K562 (cell line): ENCODE measurements around the gene SPAG4. TPM values are rescaled to one million over a fixed set of nuclear protein-coding genes. Genes with fewer than 3 reads are reported as not detected.
A peak's percentile ranks its signal among the peaks of the same experiment; 100 is the strongest.

Experiments
- ATAC-seq: fragments of 200-7000 bp; cut with Tn5 transposase; 3 replicates; pipeline ENCODE4 v1.9.1; 2020; ENCODE audit warnings: moderate library complexity
- BruUV-seq: library from RNA; stranded (reverse); fragments of 400-500 nt; replicated peaks from 2 replicates; lab custom pipeline; 2021; lab: Mats Ljungman, UMichigan
- CTCF ChIA-PET: fragments of 300-600 bp; formaldehyde crosslinking; extraction: SDS; loops from one replicate; lab custom pipeline; 2021; ENCODE audit warnings: low intra/inter-chr PET ratio; lab: Yijun Ruan, JAX
- POLR2A ChIA-PET: fragments of 300-600, 350-650 bp; sonication (Branson Sonifier 250); formaldehyde crosslinking; extraction: SDS; loops from one replicate; lab custom pipeline; 2021; ENCODE audit warnings: antibody characterized with exemption, inconsistent platforms; lab: Yijun Ruan, JAX
- DNase-seq, 4 experiments: peaks; one replicate each; pipeline versions ENCODE4 v3.0.0 to v3.0.0-alpha.2; 2011 to 2018; ENCODE audit warnings: low spot score in 3 of 4, mixed read lengths in 3 of 4; ENCODE audit errors: extremely low read depth in 1 of 4
- FAIRE-seq: peaks from 2 replicates; lab custom pipeline; 2011; peaks lifted over from hg19 to GRCh38; lab: Jason Lieb, UNC
- H2AFZ ChIP-seq: 2 replicates; pipeline ENCODE4 v1.6.0; 2011; ENCODE audit warnings: low read depth, low read length, control low read depth, inconsistent platforms
- H3K27ac ChIP-seq: fragments of 200-600 bp; 3 replicates; pipeline ENCODE4 v1.8.0; 2011; ENCODE audit warnings: low read depth, mild to moderate bottlenecking, control low read depth, inconsistent platforms, low read length, moderate library complexity, mixed read lengths; ENCODE audit errors: extremely low read depth
- H3K27me3 ChIP-seq, 2 experiments: fragments of 300-600 bp in 1 of 2; 2 replicates in 1 of 2; 3 replicates in 1 of 2; pipeline versions ENCODE4 v1.6.0 to v1.8.0; 2011; ENCODE audit warnings: inconsistent platforms in 2 of 2, low read length in 2 of 2, mild to moderate bottlenecking in 1 of 2, mixed read lengths in 1 of 2, moderate library complexity in 1 of 2; ENCODE audit not compliant: control insufficient read depth in 2 of 2, insufficient read depth in 2 of 2
- H3K36me3 ChIP-seq: fragments of 300-600 bp; 3 replicates; pipeline ENCODE4 v1.8.0; 2011; ENCODE audit warnings: mild to moderate bottlenecking, low read length, inconsistent platforms; ENCODE audit not compliant: control insufficient read depth, insufficient read depth
- H3K4me1 ChIP-seq, 2 experiments: fragments of 200-600 bp in 1 of 2; replicated peaks in 1 of 2; 2 replicates in 1 of 2; 3 replicates in 1 of 2; pipeline versions ENCODE4 v1.5.1 to v1.8.0; 2011; ENCODE audit warnings: inconsistent platforms in 2 of 2, low read length in 2 of 2, mild to moderate bottlenecking in 1 of 2, mixed read lengths in 1 of 2, moderate library complexity in 1 of 2; ENCODE audit not compliant: control insufficient read depth in 2 of 2, insufficient read depth in 2 of 2
- H3K4me2 ChIP-seq: 2 replicates; pipeline ENCODE4 v1.6.1; 2011; ENCODE audit warnings: low read length, control low read depth, inconsistent platforms, mixed read lengths; ENCODE audit not compliant: insufficient read depth
- H3K4me3 ChIP-seq: fragments of 200-600 bp; sonication (generic), shearing (Covaris generic); 2 replicates; pipeline ENCODE4 v1.5.1; 2016; ENCODE audit warnings: control low read depth, inconsistent platforms
- H3K79me2 ChIP-seq: fragments of 200-600 bp; 3 replicates; pipeline ENCODE4 v1.8.0; 2011; ENCODE audit warnings: low read length, inconsistent platforms; ENCODE audit not compliant: control insufficient read depth, insufficient read depth
- H3K9ac ChIP-seq, 2 experiments: 2 replicates each; pipeline versions ENCODE4 v1.6.0 to v1.6.1; 2011; ENCODE audit warnings: low read depth in 2 of 2, low read length in 2 of 2, control low read depth in 1 of 2, inconsistent platforms in 1 of 2, mild to moderate bottlenecking in 1 of 2, mixed read lengths in 1 of 2; ENCODE audit not compliant: insufficient read depth in 1 of 2
- H3K9me1 ChIP-seq: one replicate; pipeline ENCODE4 v1.6.0; 2011; ENCODE audit warnings: inconsistent platforms, mild to moderate bottlenecking, low read length, moderate library complexity; ENCODE audit not compliant: control insufficient read depth, insufficient read depth
- H3K9me3 ChIP-seq: replicated peaks from 2 replicates; pipeline ENCODE4 v1.5.1; 2011; ENCODE audit warnings: low read depth, low read length, inconsistent platforms; ENCODE audit not compliant: control insufficient read depth, insufficient read depth
- H4K20me1 ChIP-seq: replicated peaks from 2 replicates; pipeline ENCODE4 v1.6.1; 2011; ENCODE audit warnings: low read length, inconsistent platforms, mixed read lengths; ENCODE audit not compliant: control insufficient read depth, insufficient read depth
- ARID1B ChIP-seq: fragments of 450-650 bp; IDR thresholded peaks from 2 replicates; pipeline ENCODE4 v1.6.1; 2016; ENCODE audit warnings: antibody characterized with exemption, mild to moderate bottlenecking, inconsistent platforms
- CREB1 ChIP-seq, 2 experiments: sonication (generic) in 1 of 2; formaldehyde crosslinking in 1 of 2; IDR thresholded peaks; 2 replicates each; pipeline versions ENCODE4 v1.6.1 to v1.8.0; 2012 to 2022; ENCODE audit warnings: inconsistent platforms in 1 of 2, mild to moderate bottlenecking in 1 of 2, missing genetic modification reagents in 1 of 2, moderate library complexity in 1 of 2
- CXXC5 ChIP-seq: fragments of 250-450 bp; sonication (Bioruptor Pico); IDR thresholded peaks from 2 replicates; pipeline ENCODE4 v1.8.0; 2022; ENCODE audit warnings: inconsistent platforms, mild to moderate bottlenecking, moderate library complexity
- ETV1 ChIP-seq: fragments of 450-650 bp; conservative IDR thresholded peaks from 2 replicates; pipeline ENCODE4 v1.6.1; 2016; ENCODE audit warnings: missing genetic modification characterization, control low read depth, low read depth, missing compliant biosample characterization
- GABPA ChIP-seq: fragments of 200-800 bp; sonication (Bioruptor generic); conservative IDR thresholded peaks from 2 replicates; pipeline ENCODE4 v1.6.1; 2016; ENCODE audit warnings: low read depth, missing genetic modification characterization, missing compliant biosample characterization
- KLF16 ChIP-seq: IDR thresholded peaks from 2 replicates; pipeline ENCODE4 v1.6.1; 2016; ENCODE audit warnings: antibody characterized with exemption
- MNT ChIP-seq, 2 experiments: fragments of 450-650 bp; conservative IDR thresholded peaks; 2 replicates each; pipeline ENCODE4 v1.6.1; 2017; ENCODE audit warnings: mild to moderate bottlenecking in 2 of 2, moderate library complexity in 2 of 2
- NKRF ChIP-seq: fragments of 450-650 bp; IDR thresholded peaks from 2 replicates; pipeline ENCODE4 v1.6.1; 2016; ENCODE audit warnings: borderline replicate concordance
- RBBP5 ChIP-seq: fragments of 200-600 bp; sonication (generic); IDR thresholded peaks from 2 replicates; pipeline ENCODE4 v1.6.1; 2012; ENCODE audit warnings: borderline replicate concordance, mild to moderate bottlenecking, low read length, control low read depth, inconsistent platforms; ENCODE audit not compliant: insufficient read depth, poor library complexity, severe bottlenecking
- SPI1 ChIP-seq: IDR thresholded peaks from 2 replicates; pipeline ENCODE4 v1.6.1; 2011; ENCODE audit warnings: low read depth, low read length, control low read depth, borderline replicate concordance
- SRF ChIP-seq, 2 experiments: fragments of 250-450, 450-650 bp in 1 of 2; sonication (Bioruptor Pico) in 1 of 2; sonication (generic) in 1 of 2; formaldehyde crosslinking; IDR thresholded peaks; 2 replicates each; pipeline versions ENCODE4 v1.5.0 to v1.5.1; 2020 to 2022; ENCODE audit warnings: mild to moderate bottlenecking in 1 of 2, missing genetic modification reagents in 1 of 2
- TBP ChIP-seq: optimal IDR thresholded peaks from 2 replicates; pipeline ENCODE3; 2011; ENCODE audit warnings: low read depth, low read length, improper control_type of control experiment
- ZBTB7A ChIP-seq: IDR thresholded peaks from 2 replicates; pipeline ENCODE4 v1.6.1; 2011; ENCODE audit warnings: low read depth, mild to moderate bottlenecking, low read length, moderate library complexity, borderline replicate concordance; ENCODE audit not compliant: control insufficient read depth
- ZFP36 ChIP-seq: fragments of 150-350 bp; IDR thresholded peaks from 2 replicates; pipeline ENCODE4 v1.6.1; 2018; ENCODE audit warnings: low read length, low read depth; ENCODE audit not compliant: partially characterized antibody
- ZNF232 ChIP-seq: sonication (generic); formaldehyde crosslinking; IDR thresholded peaks from 2 replicates; pipeline ENCODE4 v1.8.0; 2022; ENCODE audit warnings: mild to moderate bottlenecking, missing genetic modification reagents
- WGBS: fragments of 100-300 bp; shearing (Covaris generic); methylation state at CpG from one replicate; pipeline ENCODE4 v1.1.6; 2016; ENCODE audit warnings: low coverage, mixed read lengths; ENCODE audit not compliant: insufficient coverage; ENCODE audit errors: missing lambda C conversion rate; 5-methylcytosine and 5-hydroxymethylcytosine counted together
- in situ Hi-C: fragments of 300-500 bp; cut with MboI; formaldehyde crosslinking; loops from 4 replicates; pipeline ENCODE4 v1.15.0; 2018; ENCODE audit warnings: inconsistent platforms, mixed read lengths
- intact Hi-C: fragments of 100-400 bp; cut with micrococcal nuclease; formaldehyde crosslinking; loops from 2 replicates; pipeline ENCODE4 v1.14.2; 2022
- polyA plus RNA-seq, 8 experiments: library from polyadenylated mRNA; depleted of rRNA in 4 of 8; stranded (reverse) in 5 of 8; unstranded in 3 of 8; fragments of >200 nt; fragmentation: Nextera tagmentation in 2 of 8; fragmentation: Illumina TruSeq in 1 of 8; extraction: Ambion mirVana in 2 of 8; extraction: Trizol in 1 of 8; gene quantifications; 2 replicates each; pipeline versions ENCODE4 v1.2.1 to v1.2.3, GENCODE V29; 2011 to 2014; ENCODE audit warnings: inconsistent platforms in 1 of 8, missing spikeins in 1 of 8
- total RNA-seq, 7 experiments: library from RNA; depleted of rRNA in 6 of 7; stranded (reverse); fragments of >200 nt in 6 of 7; fragmentation: Illumina TruSeq in 2 of 7; extraction: Trizol in 2 of 7; gene quantifications; 2 replicates each; pipeline versions ENCODE4 v1.2.1 to v1.2.3, GENCODE V29; 2011 to 2021; ENCODE audit warnings: low replicate concordance in 1 of 7

Gene SPAG4
- total and polyA plus RNA-seq, 9 of the 15 experiments (the other 6 are each of a cell fraction or from before 2014, with no cell fraction given) = 1.6 to 11.4 (median 4.6) TPM

GRCh38 chr20:35617397-35618262, 2.0 kb downstream of the SPAG4 start:
- FAIRE-seq (peak; percentile 80), DNase-seq (peak; percentile 71 to 79 (median 76)), ATAC-seq (peak; percentile 66)
- 0 out of 3 replicates have a peak, but pooled peaks cover 4% of the 10 kb centered on the region for H3K36me3 ChIP-seq
- peak overlapping the region; percentile 86 for H2AFZ ChIP-seq
- intact Hi-C loops = loop anchor here (2.0 to 10.0 kb wide), 3 partner anchors 45 to 153 kb away; partner anchors contain the start of genes CPNE1, NFS1, RBM12 and ROMO1
- peak overlapping the region; percentile 42 for H3K4me3 ChIP-seq
- 0 out of 3 replicates have a peak, but pooled peaks cover 4% of the 10 kb centered on the region for H3K79me2 ChIP-seq
- POLR2A ChIA-PET = interaction anchor here (0.7 to 2.2 kb wide), 18 partner anchors 10 to 125 kb away, joined by 3 to 7 read pairs (median 4); partner anchors contain the start of genes CPNE1, NFS1, RBM12 and RBM39
- in situ Hi-C loops = no loop called here
- peak overlapping the region; percentile 55 to 94 for H3K9ac ChIP-seq
- H3K27ac ChIP-seq = peak overlapping the region; percentile 84; the same call in 2 of the 3 replicates
- no peaks in the 10 kb centered on the region for H3K27me3 ChIP-seq
- peaks cover 7 to 39% of the 10 kb centered on the region in 2 experiments; a peak in 4 of 5 replicates for H3K4me1 ChIP-seq
- H3K4me2 ChIP-seq = peak overlapping the region; percentile 75
- WGBS = 16% methylated on average over 18 of the region's 22 CpGs
- no TSS peak for BruUV-seq
- CTCF ChIA-PET = interaction anchor here (0.8 kb wide), 1 partner anchor 51 kb away, joined by 3 read pairs; no protein-coding TSS in a partner anchor
- no peaks in the 10 kb centered on the region for H3K9me1 ChIP-seq
- no peaks in the 10 kb centered on the region for H3K9me3 ChIP-seq
- H4K20me1 ChIP-seq = no peaks in the 10 kb centered on the region
- TF ChIP-seq TBP (no peak), ZFP36 (peak; percentile 9), ZNF232 (CRISPR knock-in tag) (no peak), NKRF (0 out of 2 replicates have a peak, but pooled peaks have one; percentile 27), CREB1 (IDR thresholded peaks at IDR 0.05) (no peak), CREB1 (CRISPR knock-in tag; IDR thresholded peaks at IDR 0.05) (peak; percentile 38; the same call in 1 of the 2 replicates), KLF16 (peak; percentile 8; the same call in 1 of the 2 replicates), MNT (conservative IDR thresholded peaks at IDR 0.05) (0 out of 4 replicates have a peak, but pooled peaks of 1 of the 2 experiments have one; percentile 10), CXXC5 (CRISPR knock-in tag) (0 out of 2 replicates have a peak, but pooled peaks have one; percentile 13), SPI1 (peak; percentile 39; the same call in 1 of the 2 replicates), SRF (CRISPR knock-in tag; IDR thresholded peaks at IDR 0.05) (peak in 1 of 2 experiments; percentile 66; a peak in 1 of 4 replicates), GABPA (peak; percentile 21; the same call in 1 of the 2 replicates), ARID1B (no peak), ZBTB7A (peak; percentile 80), ETV1 (tag) (peak; percentile 52; the same call in 1 of the 2 replicates), RBBP5 (peak; percentile 33)
